ENCODE data around the gene COL4A3.

COL4A3 gene

DNA sequence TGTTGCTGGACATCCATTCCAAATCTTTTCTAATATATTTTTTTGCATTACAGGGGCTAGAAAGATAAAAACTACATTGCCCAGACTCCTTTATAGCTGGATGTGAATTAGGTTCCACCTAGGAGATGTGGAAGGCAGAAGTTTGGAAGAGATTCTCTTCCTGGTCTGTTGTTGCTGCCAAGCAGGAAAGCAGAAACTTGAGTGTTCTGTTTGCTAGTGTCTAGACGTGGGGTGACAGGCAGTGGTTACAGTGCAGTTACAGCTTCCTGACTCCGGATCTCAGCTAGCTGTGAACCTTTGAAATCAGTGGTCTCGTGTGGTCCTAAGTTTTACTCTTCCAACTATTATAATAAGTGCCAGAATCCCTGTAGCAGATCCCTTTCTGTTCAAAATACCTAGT is 46.6 kb upstream of the COL4A3 start:
- no peaks in the 10 kb centered on the region for H3K36me3 ChIP-seq (ENCODE audit: insufficient read depth, low read length)
- H3K79me2 ChIP-seq (ENCODE audit: insufficient read depth, low read length): no peaks in the 10 kb centered on the region
- no peaks in the 10 kb centered on the region for H3K9me3 ChIP-seq (ENCODE audit: insufficient read depth, low read length, severe bottlenecking)
- H2AFZ ChIP-seq (ENCODE audit: low read depth, low read length): no peak overlapping the region
- H3K27me3 ChIP-seq (ENCODE audit: insufficient read depth, low read length, poor library complexity): peaks cover 33% of the 10 kb centered on the region
- H3K4me2 ChIP-seq (ENCODE audit: insufficient read depth, low read length): no peak overlapping the region
- H3K4me1 ChIP-seq (ENCODE audit: insufficient read depth, low read length): no peaks in the 10 kb centered on the region
- no peak overlapping the region for H3K27ac ChIP-seq (ENCODE audit: low read length)
- no peak for TF ChIP-seq EZH2 (IDR thresholded peaks at IDR 0.05; ENCODE audit: borderline replicate concordance, low read depth, low read length, severe bottlenecking)
- TF ChIP-seq, protein P1, sequence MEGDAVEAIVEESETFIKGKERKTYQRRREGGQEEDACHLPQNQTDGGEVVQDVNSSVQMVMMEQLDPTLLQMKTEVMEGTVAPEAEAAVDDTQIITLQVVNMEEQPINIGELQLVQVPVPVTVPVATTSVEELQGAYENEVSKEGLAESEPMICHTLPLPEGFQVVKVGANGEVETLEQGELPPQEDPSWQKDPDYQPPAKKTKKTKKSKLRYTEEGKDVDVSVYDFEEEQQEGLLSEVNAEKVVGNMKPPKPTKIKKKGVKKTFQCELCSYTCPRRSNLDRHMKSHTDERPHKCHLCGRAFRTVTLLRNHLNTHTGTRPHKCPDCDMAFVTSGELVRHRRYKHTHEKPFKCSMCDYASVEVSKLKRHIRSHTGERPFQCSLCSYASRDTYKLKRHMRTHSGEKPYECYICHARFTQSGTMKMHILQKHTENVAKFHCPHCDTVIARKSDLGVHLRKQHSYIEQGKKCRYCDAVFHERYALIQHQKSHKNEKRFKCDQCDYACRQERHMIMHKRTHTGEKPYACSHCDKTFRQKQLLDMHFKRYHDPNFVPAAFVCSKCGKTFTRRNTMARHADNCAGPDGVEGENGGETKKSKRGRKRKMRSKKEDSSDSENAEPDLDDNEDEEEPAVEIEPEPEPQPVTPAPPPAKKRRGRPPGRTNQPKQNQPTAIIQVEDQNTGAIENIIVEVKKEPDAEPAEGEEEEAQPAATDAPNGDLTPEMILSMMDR (IDR thresholded peaks at IDR 0.05; ENCODE audit: borderline replicate concordance, extremely low read depth, low read length, poor library complexity, severe bottlenecking): no peak
- ATAC-seq (ENCODE audit: insufficient read depth, low read depth) (no peak), DNase-seq (no peak)
- no peaks in the 10 kb centered on the region for H4K20me1 ChIP-seq (ENCODE audit: insufficient read depth, low read length)
- no peak overlapping the region for H3K9ac ChIP-seq (ENCODE audit: low read depth, low read length)
- H3K4me3 ChIP-seq (ENCODE audit: low read depth in 1 of 2, low read length in 2 of 2): no peak overlapping the region

DNA sequence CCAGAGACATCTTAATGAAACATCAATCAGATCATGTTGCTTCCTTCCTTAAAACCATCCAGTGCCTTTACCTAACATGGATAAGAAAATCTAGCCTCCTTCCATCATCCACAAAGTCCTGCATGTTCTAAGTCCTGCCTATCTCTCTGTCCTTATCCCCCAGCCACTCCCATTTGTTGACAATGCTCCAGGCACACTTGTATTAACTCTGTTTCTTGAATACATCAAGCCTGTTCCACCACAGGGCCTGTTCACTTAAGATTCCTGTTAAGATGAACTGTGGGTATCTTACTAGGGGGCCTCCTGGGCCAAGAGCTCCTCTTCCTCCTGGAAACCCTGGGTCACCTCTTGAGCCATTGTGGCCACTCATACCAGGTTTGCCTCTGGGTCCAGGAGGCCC is 46.1 kb upstream of the COL4A3 start:
- H3K4me1 ChIP-seq (ENCODE audit: insufficient read depth, low read length): no peaks in the 10 kb centered on the region
- no peaks in the 10 kb centered on the region for H3K9me3 ChIP-seq (ENCODE audit: insufficient read depth, low read length, severe bottlenecking)
- H3K36me3 ChIP-seq (ENCODE audit: insufficient read depth, low read length): no peaks in the 10 kb centered on the region
- no peak overlapping the region for H2AFZ ChIP-seq (ENCODE audit: low read depth, low read length)
- no peak for TF ChIP-seq EZH2 (IDR thresholded peaks at IDR 0.05; ENCODE audit: borderline replicate concordance, low read depth, low read length, severe bottlenecking)
- TF ChIP-seq, protein P1 (IDR thresholded peaks at IDR 0.05; ENCODE audit: borderline replicate concordance, extremely low read depth, low read length, poor library complexity, severe bottlenecking): no peak
- peaks cover 32% of the 10 kb centered on the region for H3K27me3 ChIP-seq (ENCODE audit: insufficient read depth, low read length, poor library complexity)
- no peak for DNase-seq
- no peaks in the 10 kb centered on the region for H3K79me2 ChIP-seq (ENCODE audit: insufficient read depth, low read length)
- no peaks in the 10 kb centered on the region for H4K20me1 ChIP-seq (ENCODE audit: insufficient read depth, low read length)
- no peak overlapping the region for H3K9ac ChIP-seq (ENCODE audit: low read depth, low read length)
- H3K4me2 ChIP-seq (ENCODE audit: insufficient read depth, low read length): no peak overlapping the region
- no peak overlapping the region for H3K4me3 ChIP-seq (ENCODE audit: low read depth in 1 of 2, low read length in 2 of 2)
- ATAC-seq (ENCODE audit: insufficient read depth, low read depth): no peak
- no peak overlapping the region for H3K27ac ChIP-seq (ENCODE audit: low read length)

DNA sequence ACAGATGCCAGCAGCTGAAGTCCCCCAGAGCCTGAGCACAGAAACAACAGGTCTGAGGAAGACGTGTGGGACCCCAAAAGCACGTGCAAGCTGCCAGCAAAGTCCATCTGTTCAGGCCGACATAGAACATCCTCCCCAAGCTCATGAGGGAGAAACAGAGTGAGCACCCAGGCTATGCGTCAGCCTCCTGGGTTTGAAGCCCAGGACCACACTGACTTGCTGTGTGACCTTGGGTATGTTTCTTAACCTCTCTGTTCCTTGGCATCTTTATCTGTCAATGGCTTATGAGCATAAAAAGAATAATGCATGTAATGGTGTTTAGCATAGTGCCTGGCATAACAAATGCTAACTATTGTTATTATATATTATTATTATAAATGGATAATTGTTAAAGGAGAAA is 40.7 kb upstream of the COL4A3 start:
- Histone ChIP-seq H3K4me2 (ENCODE audit: insufficient read depth, low read length) (no peak overlapping the region), H3K9ac (ENCODE audit: low read depth, low read length) (no peak overlapping the region), H4K20me1 (ENCODE audit: insufficient read depth, low read length) (no peaks in the 10 kb centered on the region), H3K4me1 (ENCODE audit: insufficient read depth, low read length) (no peaks in the 10 kb centered on the region), H3K79me2 (ENCODE audit: insufficient read depth, low read length) (no peaks in the 10 kb centered on the region), H3K36me3 (ENCODE audit: insufficient read depth, low read length) (no peaks in the 10 kb centered on the region), H2AFZ (ENCODE audit: low read depth, low read length) (no peak overlapping the region), H3K9me3 (ENCODE audit: insufficient read depth, low read length, severe bottlenecking) (no peaks in the 10 kb centered on the region), H3K4me3 (ENCODE audit: low read depth in 1 of 2, low read length in 2 of 2) (no peak overlapping the region), H3K27ac (ENCODE audit: low read length) (no peak overlapping the region), H3K27me3 (ENCODE audit: insufficient read depth, low read length, poor library complexity) (peaks cover 4% of the 10 kb centered on the region)
- ATAC-seq (ENCODE audit: insufficient read depth, low read depth) (no peak), DNase-seq (no peak)
- TF ChIP-seq EZH2 (IDR thresholded peaks at IDR 0.05; ENCODE audit: borderline replicate concordance, low read depth, low read length, severe bottlenecking): no peak
- TF ChIP-seq, protein P1 (IDR thresholded peaks at IDR 0.05; ENCODE audit: borderline replicate concordance, extremely low read depth, low read length, poor library complexity, severe bottlenecking): no peak

DNA sequence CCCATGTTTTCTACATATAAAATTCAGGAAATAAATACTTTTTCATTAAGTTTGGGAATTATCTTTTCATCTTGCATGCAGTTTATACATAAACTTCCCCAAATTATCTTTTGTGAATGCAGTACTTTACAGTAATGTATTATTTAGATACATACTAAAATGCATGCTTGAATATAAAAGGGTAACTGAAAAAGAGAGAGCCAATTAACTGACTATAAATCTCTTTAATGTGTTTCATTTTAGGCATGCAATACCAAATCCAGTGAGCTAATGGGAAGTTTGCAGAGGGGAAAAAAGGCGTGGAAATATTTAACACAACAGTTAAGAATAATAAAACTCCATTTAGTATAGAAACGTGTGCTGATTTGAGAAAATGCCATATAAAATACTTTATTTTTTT is 39.6 kb upstream of the COL4A3 start:
- Histone ChIP-seq H3K79me2 (ENCODE audit: insufficient read depth, low read length) (no peaks in the 10 kb centered on the region), H3K4me1 (ENCODE audit: insufficient read depth, low read length) (no peaks in the 10 kb centered on the region), H3K4me3 (ENCODE audit: low read depth in 1 of 2, low read length in 2 of 2) (no peak overlapping the region), H3K4me2 (ENCODE audit: insufficient read depth, low read length) (no peak overlapping the region), H3K36me3 (ENCODE audit: insufficient read depth, low read length) (no peaks in the 10 kb centered on the region), H2AFZ (ENCODE audit: low read depth, low read length) (no peak overlapping the region), H3K27ac (ENCODE audit: low read length) (no peak overlapping the region), H3K9ac (ENCODE audit: low read depth, low read length) (no peak overlapping the region), H4K20me1 (ENCODE audit: insufficient read depth, low read length) (no peaks in the 10 kb centered on the region), H3K27me3 (ENCODE audit: insufficient read depth, low read length, poor library complexity) (peaks cover 4% of the 10 kb centered on the region), H3K9me3 (ENCODE audit: insufficient read depth, low read length, severe bottlenecking) (no peaks in the 10 kb centered on the region)
- DNase-seq (no peak), ATAC-seq (ENCODE audit: insufficient read depth, low read depth) (no peak)
- TF ChIP-seq EZH2 (IDR thresholded peaks at IDR 0.05; ENCODE audit: borderline replicate concordance, low read depth, low read length, severe bottlenecking): no peak
- TF ChIP-seq, protein P1 (IDR thresholded peaks at IDR 0.05; ENCODE audit: borderline replicate concordance, extremely low read depth, low read length, poor library complexity, severe bottlenecking): no peak

All from DND-41 (cell line).